Endothelial cell of umbilical vein (primary cell): ENCODE results near the gene NEDD9. TPM values are rescaled to one million over a fixed set of nuclear protein-coding genes. Genes with fewer than 3 reads are reported as not detected.

Experiments
- BruUV-seq: library from RNA; stranded (reverse); fragments of 400-500 nt; replicated peaks from 2 replicates; lab custom pipeline; 2021; lab: Mats Ljungman, UMichigan
- CTCF ChIA-PET: fragments of 300-600, 350-600 bp; sonication (Branson Sonifier 250); formaldehyde crosslinking; loops from one replicate; lab custom pipeline; 2021; ENCODE audit warnings: antibody characterized with exemption, inconsistent platforms; lab: Charles Lee
- POLR2A ChIA-PET: fragments of 300-600, 350-600 bp; sonication (Branson Sonifier 250); formaldehyde crosslinking; loops from one replicate; lab custom pipeline; 2021; ENCODE audit warnings: antibody characterized with exemption, inconsistent platforms; lab: Charles Lee
- DNase-seq: peaks from one replicate; pipeline ENCODE4 v3.0.0-alpha.2; 2011; ENCODE audit warnings: low read depth, low spot score
- FAIRE-seq: peaks from 2 replicates; lab custom pipeline; 2011; peaks lifted over from hg19 to GRCh38; lab: Jason Lieb, UNC
- H2AFZ ChIP-seq: 2 replicates; pipeline ENCODE4 v1.6.0; 2012; ENCODE audit warnings: low read depth, low read length, control low read depth, inconsistent platforms
- H3K27ac ChIP-seq: 2 replicates; pipeline ENCODE4 v1.5.1; 2011; ENCODE audit warnings: low read depth, mild to moderate bottlenecking, control low read depth, low read length, moderate library complexity; ENCODE audit not compliant: insufficient read depth
- H3K27me3 ChIP-seq, 2 experiments: 2 replicates each; pipeline versions ENCODE4 v1.6.0 to v1.6.1; 2011; ENCODE audit warnings: low read length in 2 of 2, mixed read lengths in 1 of 2; ENCODE audit not compliant: control insufficient read depth in 2 of 2, insufficient read depth in 2 of 2
- H3K36me3 ChIP-seq, 2 experiments: 2 replicates in 1 of 2; 3 replicates in 1 of 2; pipeline ENCODE4 v1.5.1; 2011; ENCODE audit warnings: low read length in 2 of 2, mild to moderate bottlenecking in 1 of 2, moderate library complexity in 1 of 2; ENCODE audit not compliant: control insufficient read depth in 2 of 2, insufficient read depth in 2 of 2; ENCODE audit errors: extremely low read depth in 1 of 2
- H3K4me1 ChIP-seq: 3 replicates; pipeline ENCODE4 v1.5.1; 2011; ENCODE audit warnings: mild to moderate bottlenecking, low read length; ENCODE audit not compliant: control insufficient read depth, insufficient read depth; ENCODE audit errors: extremely low read depth
- H3K4me2 ChIP-seq: 2 replicates; pipeline ENCODE4 v1.6.1; 2011; ENCODE audit warnings: low read length, control low read depth, mixed read lengths; ENCODE audit not compliant: insufficient read depth
- H3K4me3 ChIP-seq, 3 experiments: fragments of 200-600 bp in 1 of 3; sonication (generic), shearing (Covaris generic) in 1 of 3; replicated peaks in 1 of 3; 2 replicates each; pipeline ENCODE4 v1.5.1; 2011 to 2016; ENCODE audit warnings: control low read depth in 3 of 3, low read length in 3 of 3, mild to moderate bottlenecking in 2 of 3, inconsistent platforms in 1 of 3, low read depth in 1 of 3, moderate library complexity in 1 of 3; ENCODE audit not compliant: insufficient read depth in 1 of 3
- H3K79me2 ChIP-seq: 2 replicates; pipeline ENCODE4 v1.6.0; 2012; ENCODE audit warnings: low read length, inconsistent platforms; ENCODE audit not compliant: control insufficient read depth, insufficient read depth
- H3K9ac ChIP-seq: replicated peaks from 2 replicates; pipeline ENCODE3; 2011; ENCODE audit warnings: low read length, control low read depth; ENCODE audit not compliant: insufficient read depth; ENCODE audit errors: extremely low read depth
- H3K9me1 ChIP-seq: replicated peaks from 3 replicates; pipeline ENCODE4 v1.6.0; 2011; ENCODE audit warnings: mild to moderate bottlenecking, low read length; ENCODE audit not compliant: control insufficient read depth, insufficient read depth; ENCODE audit errors: extremely low read depth
- H3K9me3 ChIP-seq: replicated peaks from 2 replicates; pipeline ENCODE4 v1.5.1; 2012; ENCODE audit warnings: low read length, inconsistent platforms; ENCODE audit not compliant: control insufficient read depth, insufficient read depth
- H4K20me1 ChIP-seq: replicated peaks from 2 replicates; pipeline ENCODE3; 2011; ENCODE audit warnings: mild to moderate bottlenecking, low read length; ENCODE audit not compliant: control insufficient read depth, insufficient read depth; ENCODE audit errors: extremely low read depth
- CTCF ChIP-seq, 2 donors: IDR thresholded peaks; 1 replicate in 1 of 2; 2 replicates in 1 of 2; pipeline ENCODE4 v1.5.1; 2011; ENCODE audit warnings: low read length in 2 of 2, mild to moderate bottlenecking in 2 of 2, moderate library complexity in 2 of 2, control low read depth in 1 of 2, inconsistent platforms in 1 of 2, low read depth in 1 of 2; ENCODE audit not compliant: insufficient read depth in 1 of 2; ENCODE audit errors: extremely low read depth in 1 of 2
- EZH2 ChIP-seq: IDR thresholded peaks from 2 replicates; pipeline ENCODE4 v1.6.1; 2012; ENCODE audit warnings: borderline replicate concordance, low read depth, mild to moderate bottlenecking, moderate library complexity, low read length, inconsistent platforms; ENCODE audit not compliant: severe bottlenecking
- FOS ChIP-seq: IDR thresholded peaks from 2 replicates; pipeline ENCODE4 v1.6.1; 2011; ENCODE audit warnings: mild to moderate bottlenecking, low read length, moderate library complexity, borderline replicate concordance; ENCODE audit not compliant: insufficient read depth
- GATA2 ChIP-seq: IDR thresholded peaks from 2 replicates; pipeline ENCODE4 v1.7.0; 2011; ENCODE audit warnings: low read depth, mild to moderate bottlenecking, moderate library complexity, mixed read lengths, low read length; ENCODE audit not compliant: insufficient read length, insufficient read depth
- JUN ChIP-seq: IDR thresholded peaks from 2 replicates; pipeline ENCODE4 v1.6.1; 2011; ENCODE audit warnings: borderline replicate concordance, low read depth; ENCODE audit not compliant: insufficient read length, insufficient read depth
- MAX ChIP-seq: IDR thresholded peaks from 2 replicates; pipeline ENCODE4 v1.6.1; 2011; ENCODE audit not compliant: insufficient read depth, insufficient read length
- MYC ChIP-seq: IDR thresholded peaks from one replicate; pipeline ENCODE4 v1.6.1; 2011; ENCODE audit warnings: mild to moderate bottlenecking, low read depth, low read length
- POLR2A ChIP-seq: IDR thresholded peaks from 2 replicates; pipeline ENCODE4 v1.6.1; 2012; ENCODE audit warnings: low read depth, mild to moderate bottlenecking, control low read depth, low read length
- POLR2AphosphoS5 ChIP-seq: IDR thresholded peaks from 2 replicates; pipeline ENCODE4 v1.6.1; 2012; ENCODE audit warnings: low read depth, mild to moderate bottlenecking, control low read depth, low read length, moderate library complexity; ENCODE audit not compliant: insufficient read depth
- dilution Hi-C: fragments of 300-500 bp; cut with MboI; formaldehyde crosslinking; loops from one replicate; pipeline ENCODE4 v1.15.0; 2019; ENCODE audit warnings: low sequenced_read_pairs; ENCODE audit not compliant: extremely low pct_ligation_motif_present
- intact Hi-C: fragments of 100-400 bp; cut with micrococcal nuclease; formaldehyde crosslinking; loops from one replicate; pipeline ENCODE4 v1.10.0; 2022
- polyA plus RNA-seq, 4 experiments: library from polyadenylated mRNA; depleted of rRNA in 3 of 4; stranded (reverse) in 3 of 4; unstranded in 1 of 4; fragments of >200 nt; gene quantifications; 2 replicates each; pipeline versions ENCODE4 v1.2.1 to v1.2.3, GENCODE V29; 2011 to 2012; ENCODE audit warnings: missing spikeins in 1 of 4
- total RNA-seq: library from RNA; stranded (reverse); gene quantifications from 2 replicates; pipeline ENCODE4 v1.2.3, GENCODE V29; 2021

Gene NEDD9
- total and polyA plus RNA-seq, 2 donors (not counting 3 experiments of a cell fraction or from before 2014, with no cell fraction given): 55.2 to 61.0 TPM

GRCh38 chr6:11237428-11237827 lies 5.0 kb upstream of the NEDD9 start:
- no peak for DNase-seq
- FAIRE-seq: no peak
- Histone ChIP-seq H3K4me2 (no peak overlapping the region), H3K4me3 (no peak overlapping the region), H3K9ac (no peak overlapping the region), H3K79me2 (no peaks in the 10 kb centered on the region), H3K9me1 (no peaks in the 10 kb centered on the region), H3K4me1 (peaks cover 13% of the 10 kb centered on the region), H2AFZ (no peak overlapping the region), H3K36me3 (no peaks in the 10 kb centered on the region), H3K27ac (no peak overlapping the region), H4K20me1 (no peaks in the 10 kb centered on the region), H3K27me3 (no peaks in the 10 kb centered on the region), H3K9me3 (no peaks in the 10 kb centered on the region)
- TF ChIP-seq CTCF (IDR thresholded peaks at IDR 0.05; ENCODE audit: extremely low read depth in 1 of 2, insufficient read depth in 1 of 2, low read depth in 1 of 2, low read length in 2 of 2) (no peak), JUN (no peak), EZH2 (no peak), MYC (no peak), MAX (no peak), POLR2A (no peak), FOS (no peak), POLR2AphosphoS5 (no peak), GATA2 (no peak)
- intact Hi-C loops: no loop called here
- ChIA-PET POLR2A (no interaction called here), CTCF (interaction anchor here (1.1 kb wide), 1 partner anchor 14 kb away, joined by 3 read pairs; no protein-coding TSS in a partner anchor)
- dilution Hi-C loops: no loop called here
- BruUV-seq: no TSS peak
